Spleen (tissue), 7 donors: ENCODE measurements around the gene SEPTIN2.

Experiments used
- POLR2A ChIP-seq, 3 donors: fragments of 450-650 bp; IDR thresholded peaks; one replicate each; pipeline ENCODE4 v1.5.1; 2017; ENCODE audit warnings: antibody characterized with exemption in 3 of 3, mild to moderate bottlenecking in 1 of 3
- POLR2AphosphoS5 ChIP-seq, 3 donors: sonication (generic); formaldehyde crosslinking; IDR thresholded peaks; one replicate each; pipeline ENCODE4 v1.5.1; 2017; ENCODE audit warnings: antibody characterized with exemption in 3 of 3
- TF ChIP-seq, protein P1 (sequence below), 11 experiments: fragments of 200-600 bp in 7 of 11; fragments of 450-650 bp in 4 of 11; sonication (generic) in 4 of 11; IDR thresholded peaks in 8 of 11; conservative IDR thresholded peaks in 3 of 11; 1 replicate in 7 of 11; 2 replicates in 4 of 11; pipeline versions ENCODE4 v1.4.0 to v1.8.0; 2016 to 2021; ENCODE audit warnings: antibody characterized with exemption in 11 of 11, inconsistent platforms in 4 of 11, mild to moderate bottlenecking in 1 of 11
- donor health status: DM: no; HTN: no; CAD: no; lungs with moderate emphysema.
- donor health status: DM: no; HTN: no; CAD: no.
- donor health status: DM: no; HTN: no; CAD: no.

DNA sequence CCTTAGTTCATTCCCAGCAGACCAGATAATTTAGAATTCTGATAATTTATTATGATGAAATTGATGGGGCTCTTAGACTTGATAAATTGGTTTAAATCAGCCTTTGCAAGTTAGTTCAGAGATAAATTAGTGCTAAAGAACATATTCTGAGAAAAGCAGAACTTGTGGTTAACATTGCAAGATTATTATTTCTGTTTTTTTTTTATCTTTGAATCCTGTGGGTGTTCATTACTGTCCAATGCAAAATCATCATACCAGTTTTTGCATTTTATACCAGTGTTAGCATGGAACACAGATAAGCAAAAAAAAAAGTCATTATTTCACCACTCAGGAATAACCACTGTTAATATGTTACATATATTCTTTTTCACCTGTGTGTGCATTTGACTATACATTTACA, 9.1 kb downstream of the SEPTIN2 start:
- TF ChIP-seq, protein P1, sequence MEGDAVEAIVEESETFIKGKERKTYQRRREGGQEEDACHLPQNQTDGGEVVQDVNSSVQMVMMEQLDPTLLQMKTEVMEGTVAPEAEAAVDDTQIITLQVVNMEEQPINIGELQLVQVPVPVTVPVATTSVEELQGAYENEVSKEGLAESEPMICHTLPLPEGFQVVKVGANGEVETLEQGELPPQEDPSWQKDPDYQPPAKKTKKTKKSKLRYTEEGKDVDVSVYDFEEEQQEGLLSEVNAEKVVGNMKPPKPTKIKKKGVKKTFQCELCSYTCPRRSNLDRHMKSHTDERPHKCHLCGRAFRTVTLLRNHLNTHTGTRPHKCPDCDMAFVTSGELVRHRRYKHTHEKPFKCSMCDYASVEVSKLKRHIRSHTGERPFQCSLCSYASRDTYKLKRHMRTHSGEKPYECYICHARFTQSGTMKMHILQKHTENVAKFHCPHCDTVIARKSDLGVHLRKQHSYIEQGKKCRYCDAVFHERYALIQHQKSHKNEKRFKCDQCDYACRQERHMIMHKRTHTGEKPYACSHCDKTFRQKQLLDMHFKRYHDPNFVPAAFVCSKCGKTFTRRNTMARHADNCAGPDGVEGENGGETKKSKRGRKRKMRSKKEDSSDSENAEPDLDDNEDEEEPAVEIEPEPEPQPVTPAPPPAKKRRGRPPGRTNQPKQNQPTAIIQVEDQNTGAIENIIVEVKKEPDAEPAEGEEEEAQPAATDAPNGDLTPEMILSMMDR (IDR thresholded peaks at IDR 0.05 in 8 of 11, conservative IDR thresholded peaks at IDR 0.05 in 3 of 11): no peak
- no peak for TF ChIP-seq POLR2A (IDR thresholded peaks at IDR 0.05)
- no peak for TF ChIP-seq POLR2AphosphoS5 (IDR thresholded peaks at IDR 0.05)
